ENCODE measurements around the gene TMEM184B.

DNA sequence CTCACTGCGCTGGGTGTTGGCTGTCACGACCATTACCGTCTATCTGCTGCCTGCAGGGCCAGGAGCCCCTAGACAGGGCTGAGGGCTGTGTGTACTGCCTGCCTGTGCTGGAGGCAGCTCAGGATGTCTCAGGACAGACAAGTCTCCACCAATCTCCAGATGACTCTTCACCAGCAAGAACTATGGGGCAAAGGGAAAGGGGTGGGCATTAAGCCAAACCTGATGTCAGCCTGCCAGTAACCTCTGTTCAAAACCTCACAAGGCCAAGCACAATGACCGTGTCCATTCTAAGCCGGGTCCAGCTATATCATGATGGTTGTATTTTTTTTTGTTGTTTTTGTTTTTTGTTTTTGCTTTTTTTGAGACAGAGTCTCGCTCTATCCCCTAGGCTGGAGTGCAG is 39.4 kb downstream of the TMEM184B start:
- TF ChIP-seq, protein P1, sequence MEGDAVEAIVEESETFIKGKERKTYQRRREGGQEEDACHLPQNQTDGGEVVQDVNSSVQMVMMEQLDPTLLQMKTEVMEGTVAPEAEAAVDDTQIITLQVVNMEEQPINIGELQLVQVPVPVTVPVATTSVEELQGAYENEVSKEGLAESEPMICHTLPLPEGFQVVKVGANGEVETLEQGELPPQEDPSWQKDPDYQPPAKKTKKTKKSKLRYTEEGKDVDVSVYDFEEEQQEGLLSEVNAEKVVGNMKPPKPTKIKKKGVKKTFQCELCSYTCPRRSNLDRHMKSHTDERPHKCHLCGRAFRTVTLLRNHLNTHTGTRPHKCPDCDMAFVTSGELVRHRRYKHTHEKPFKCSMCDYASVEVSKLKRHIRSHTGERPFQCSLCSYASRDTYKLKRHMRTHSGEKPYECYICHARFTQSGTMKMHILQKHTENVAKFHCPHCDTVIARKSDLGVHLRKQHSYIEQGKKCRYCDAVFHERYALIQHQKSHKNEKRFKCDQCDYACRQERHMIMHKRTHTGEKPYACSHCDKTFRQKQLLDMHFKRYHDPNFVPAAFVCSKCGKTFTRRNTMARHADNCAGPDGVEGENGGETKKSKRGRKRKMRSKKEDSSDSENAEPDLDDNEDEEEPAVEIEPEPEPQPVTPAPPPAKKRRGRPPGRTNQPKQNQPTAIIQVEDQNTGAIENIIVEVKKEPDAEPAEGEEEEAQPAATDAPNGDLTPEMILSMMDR (IDR thresholded peaks at IDR 0.05 in 4 of 5, conservative IDR thresholded peaks at IDR 0.05 in 1 of 5) = no peak
- TF ChIP-seq POLR2A (IDR thresholded peaks at IDR 0.05) = no peak

Data from gastrocnemius medialis (tissue), 4 donors.